Lung (tissue), 12 donors: ENCODE results near the gene AGAP2. TPM values are rescaled to one million over a fixed set of nuclear protein-coding genes. Genes with fewer than 3 reads are reported as not detected.

Experiments used
- ATAC-seq: fragments of 200-7000 bp; cut with Tn5 transposase; one replicate; pipeline ENCODE4 v1.9.1; 2020; ENCODE audit warnings: moderate number of reproducible peaks; ENCODE audit not compliant: insufficient read depth, low FRiP score
- DNase-seq, 3 donors: peaks; one replicate each; pipeline ENCODE4 v3.0.0-alpha.2; 2013 to 2017
- H3K27ac ChIP-seq, 2 donors: one replicate each; pipeline ENCODE4 v1.5.1; 2013; ENCODE audit warnings: mild to moderate bottlenecking in 2 of 2, moderate library complexity in 2 of 2, control low read depth in 1 of 2, inconsistent platforms in 1 of 2, low read depth in 1 of 2, low read length in 1 of 2
- H3K27me3 ChIP-seq, 3 donors: one replicate each; pipeline ENCODE4 v1.5.1; 2013; ENCODE audit warnings: low read length in 2 of 3; ENCODE audit not compliant: control insufficient read depth in 3 of 3, insufficient read depth in 3 of 3
- H3K36me3 ChIP-seq, 4 donors: one replicate each; pipeline ENCODE4 v1.5.1; 2013; ENCODE audit warnings: low read length in 4 of 4, mild to moderate bottlenecking in 1 of 4, moderate library complexity in 1 of 4; ENCODE audit not compliant: control insufficient read depth in 4 of 4, insufficient read depth in 4 of 4
- H3K4me1 ChIP-seq, 5 donors: one replicate each; pipeline ENCODE4 v1.5.1; 2013; ENCODE audit warnings: low read length in 5 of 5, mild to moderate bottlenecking in 2 of 5, moderate library complexity in 1 of 5; ENCODE audit not compliant: control insufficient read depth in 5 of 5, insufficient read depth in 5 of 5
- H3K4me3 ChIP-seq: one replicate; pipeline ENCODE4 v1.5.1; 2013; ENCODE audit warnings: mild to moderate bottlenecking, control low read depth, moderate library complexity
- H3K9ac ChIP-seq, 2 donors: one replicate each; pipeline ENCODE4 v1.5.1; 2013; ENCODE audit warnings: low read length in 2 of 2, control low read depth in 1 of 2; ENCODE audit not compliant: insufficient read depth in 1 of 2
- H3K9me3 ChIP-seq, 4 donors: one replicate each; pipeline ENCODE4 v1.5.1; 2013; ENCODE audit warnings: low read length in 3 of 4, mild to moderate bottlenecking in 1 of 4, moderate library complexity in 1 of 4; ENCODE audit not compliant: control insufficient read depth in 4 of 4, insufficient read depth in 3 of 4
- CTCF ChIP-seq: IDR thresholded peaks from 2 replicates; pipeline ENCODE4 v1.5.1; 2012; ENCODE audit warnings: mild to moderate bottlenecking; ENCODE audit errors: control extremely low read depth, extremely low read depth
- WGBS, 2 donors: extraction: QIAGEN DNeasy Blood & Tissue Kit; methylation state at CpG; one replicate each; pipeline ENCODE4 v1.1.7; 2013; 5-methylcytosine and 5-hydroxymethylcytosine counted together
- polyA plus RNA-seq, 2 donors: library from polyadenylated mRNA; stranded (reverse); fragments of 200-250 nt; gene quantifications; one replicate each; pipeline ENCODE4 v1.2.1, GENCODE V29; 2013
- total RNA-seq, 2 donors: library from RNA; depleted of rRNA in 1 of 2; stranded (reverse); fragments of >200 nt in 1 of 2; gene quantifications; one replicate each; pipeline ENCODE4 v1.2.1, GENCODE V29; 2014 to 2021
- donor health status: control.
- donor health status: control.
- donor health status: Bipolar disorder and iron deficiency.
- donor health status: healthy.
- donor health status: DM: yes; HTN: yes; CAD: no.

The AGAP2 gene
- total and polyA plus RNA-seq, 4 donors, result 1.4 to 4.8 (median 3.0) TPM

- no peak for DNase-seq
- H3K36me3 ChIP-seq, result peaks cover under 1 to 16% (median 4%) of the 10 kb centered on the region in 4 donors
- H3K4me1 ChIP-seq, result peaks cover 0 to 19% (median 0%) of the 10 kb centered on the region in 5 donors
- H3K27me3 ChIP-seq, result peaks cover 0 to 43% (median 23%) of the 10 kb centered on the region in 3 donors
- H3K27ac ChIP-seq, result no peak overlapping the region
- no peak for ATAC-seq
- H3K9me3 ChIP-seq, result no peaks in the 10 kb centered on the region
- 36 to 57% methylated on average over 10 of the region's 10 CpGs for WGBS, 2 donors
- no peak for TF ChIP-seq CTCF
- H3K9ac ChIP-seq, result no peak overlapping the region
- no peak overlapping the region for H3K4me3 ChIP-seq
Observed at GRCh38 chr12:57725851-57726150, 12.7 kb downstream of the AGAP2 start.

- DNase-seq, result no peak
- no peak for TF ChIP-seq CTCF
- no peaks in the 10 kb centered on the region for H3K9me3 ChIP-seq
- peaks cover 0 to 40% (median 19%) of the 10 kb centered on the region in 3 donors for H3K27me3 ChIP-seq
- 67 to 77% methylated on average over 10 to 11 of the region's 11 CpGs for WGBS, 2 donors
- H3K4me1 ChIP-seq, result peaks cover 0 to 19% (median 0%) of the 10 kb centered on the region in 5 donors
- H3K4me3 ChIP-seq, result no peak overlapping the region
- no peak overlapping the region for H3K27ac ChIP-seq
- H3K9ac ChIP-seq, result no peak overlapping the region
- H3K36me3 ChIP-seq, result peaks cover 3 to 23% (median 6%) of the 10 kb centered on the region in 4 donors
- no peak for ATAC-seq
Observed at GRCh38 chr12:57724936-57725740, 13.4 kb downstream of the AGAP2 start.

GRCh38 chr12:57724003-57724935, 14.3 kb downstream of the AGAP2 start:
- Histone ChIP-seq H3K9me3 (peaks cover 0 to 2% (median 0%) of the 10 kb centered on the region in 4 donors), H3K27me3 (peaks cover 0 to 32% (median 14%) of the 10 kb centered on the region in 3 donors), H3K4me1 (peaks cover 0 to 19% (median 0%) of the 10 kb centered on the region in 5 donors), H3K4me3 (no peak overlapping the region), H3K9ac (no peak overlapping the region), H3K27ac (no peak overlapping the region), H3K36me3 (peaks cover 4 to 29% (median 7%) of the 10 kb centered on the region in 4 donors)
- DNase-seq, result no peak
- 86 to 88% methylated on average over 12 of the region's 12 CpGs for WGBS, 2 donors
- no peak for ATAC-seq
- TF ChIP-seq CTCF, result no peak
